T47D (cell line): ENCODE results near the gene INA.

ENCODE experiments used
- DNase-seq, 2 experiments: peaks; one replicate each; pipeline versions ENCODE4 v3.0.0 to v3.0.0-alpha.2; 2011 to 2012; ENCODE audit warnings: low read depth in 1 of 2, low spot score in 1 of 2
- JUND ChIP-seq: IDR thresholded peaks from 2 replicates; pipeline ENCODE4 v1.6.1; 2012; ENCODE audit warnings: low read depth
- in situ Hi-C: cut with HindIII; loops from 2 replicates; pipeline ENCODE4 v1.10.0; 2016; ENCODE audit warnings: low sequenced_read_pairs, low pct_unique_long_range_greater_than_20kb

Gene INA

DNA sequence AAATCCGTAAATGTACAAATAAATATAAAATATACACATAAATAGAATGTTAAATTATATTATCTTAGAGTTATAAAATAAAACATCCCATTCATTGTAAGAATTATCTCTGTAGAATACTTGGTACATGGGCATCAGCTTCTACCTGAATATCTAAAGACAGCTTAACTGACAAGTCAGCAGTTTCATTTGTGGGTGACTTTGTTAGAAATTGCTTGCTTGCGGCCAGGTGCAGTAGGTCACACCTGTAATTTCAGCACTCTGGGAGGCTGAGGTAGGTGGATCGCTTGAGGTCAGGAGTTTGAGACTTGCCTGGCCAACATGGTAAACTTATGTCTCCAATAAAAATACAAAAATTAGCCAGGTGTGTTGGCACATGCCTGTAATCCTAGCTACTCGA is 59.4 kb downstream of the INA start:
- in situ Hi-C loops = no loop called here
- no peak for DNase-seq
- TF ChIP-seq JUND = no peak
